Body of pancreas (tissue), 4 donors: ENCODE measurements around the gene GPRIN3. TPM values are rescaled to one million over a fixed set of nuclear protein-coding genes. Genes with fewer than 3 reads are reported as not detected.
A peak's percentile ranks its signal among the peaks of the same experiment; 100 is the strongest.

Experiments used
- ATAC-seq: fragments of 150-250 bp; one replicate; pipeline ENCODE4 v1.9.1; 2016
- DNase-seq, 4 donors: peaks; one replicate each; pipeline ENCODE4 v3.0.0-alpha.2; 2019
- H3K27ac ChIP-seq, 4 donors: fragments of 200-600 bp; sonication (generic); 1 replicate in 3 of 4; 2 replicates in 1 of 4; pipeline versions ENCODE4 v1.5.1 to v1.6.1; 2016 to 2019; ENCODE audit warnings: mild to moderate bottlenecking in 1 of 4, mixed read lengths in 1 of 4, moderate library complexity in 1 of 4
- H3K27me3 ChIP-seq, 2 donors: fragments of 200-600 bp; sonication (generic); one replicate each; pipeline ENCODE4 v1.6.0; 2016; ENCODE audit warnings: mild to moderate bottlenecking in 1 of 2
- H3K36me3 ChIP-seq, 2 donors: fragments of 200-600 bp; sonication (generic); replicated peaks in 1 of 2; 2 replicates each; pipeline ENCODE4 v1.5.1; 2016; ENCODE audit warnings: low read depth in 2 of 2; ENCODE audit not compliant: insufficient read depth in 1 of 2
- H3K4me1 ChIP-seq: fragments of 200-600 bp; sonication (generic); one replicate; pipeline ENCODE4 v1.6.0; 2016
- H3K4me3 ChIP-seq, 2 donors: fragments of 200-600 bp; sonication (generic); 1 replicate in 1 of 2; 2 replicates in 1 of 2; pipeline ENCODE4 v1.5.1; 2016 to 2019
- H3K9me3 ChIP-seq, 3 donors: fragments of 200-600 bp; sonication (generic); 1 replicate in 2 of 3; 2 replicates in 1 of 3; pipeline ENCODE4 v1.5.1; 2016
- POLR2A ChIP-seq, 3 donors: fragments of 450-650 bp; IDR thresholded peaks; one replicate each; pipeline ENCODE4 v1.6.1; 2016; ENCODE audit warnings: antibody characterized with exemption in 3 of 3, mild to moderate bottlenecking in 2 of 3
- WGBS, 2 donors: methylation state at CpG; one replicate each; pipeline ENCODE4 v1.1.5; 2017; 5-methylcytosine and 5-hydroxymethylcytosine counted together
- intact Hi-C: fragments of 100-400 bp; cut with DNase I; formaldehyde crosslinking; loops from one replicate; pipeline ENCODE4 v1.15.1; 2023
- total RNA-seq, 2 donors: library from RNA; depleted of rRNA; stranded (reverse); fragments of >200 nt; gene quantifications; one replicate each; pipeline ENCODE4 v1.1.0, GENCODE V29; 2016
- TF ChIP-seq, protein P1 (sequence below), 7 experiments: fragments of 450-650 bp in 4 of 7; fragments of 200-600 bp in 3 of 7; sonication (generic) in 3 of 7; IDR thresholded peaks; one replicate each; pipeline ENCODE4 v1.5.1; 2016 to 2019; ENCODE audit warnings: antibody characterized with exemption in 7 of 7

The GPRIN3 gene
- total RNA-seq, 2 donors from 2014 or later, result 5.3 to 9.3 TPM

- DNase-seq (no peak), ATAC-seq (no peak)
- H3K27me3 ChIP-seq, result no peaks in the 10 kb centered on the region
- H3K27ac ChIP-seq, result no peak overlapping the region
- TF ChIP-seq POLR2A (IDR thresholded peaks at IDR 0.05), result no peak
- TF ChIP-seq, protein P1, sequence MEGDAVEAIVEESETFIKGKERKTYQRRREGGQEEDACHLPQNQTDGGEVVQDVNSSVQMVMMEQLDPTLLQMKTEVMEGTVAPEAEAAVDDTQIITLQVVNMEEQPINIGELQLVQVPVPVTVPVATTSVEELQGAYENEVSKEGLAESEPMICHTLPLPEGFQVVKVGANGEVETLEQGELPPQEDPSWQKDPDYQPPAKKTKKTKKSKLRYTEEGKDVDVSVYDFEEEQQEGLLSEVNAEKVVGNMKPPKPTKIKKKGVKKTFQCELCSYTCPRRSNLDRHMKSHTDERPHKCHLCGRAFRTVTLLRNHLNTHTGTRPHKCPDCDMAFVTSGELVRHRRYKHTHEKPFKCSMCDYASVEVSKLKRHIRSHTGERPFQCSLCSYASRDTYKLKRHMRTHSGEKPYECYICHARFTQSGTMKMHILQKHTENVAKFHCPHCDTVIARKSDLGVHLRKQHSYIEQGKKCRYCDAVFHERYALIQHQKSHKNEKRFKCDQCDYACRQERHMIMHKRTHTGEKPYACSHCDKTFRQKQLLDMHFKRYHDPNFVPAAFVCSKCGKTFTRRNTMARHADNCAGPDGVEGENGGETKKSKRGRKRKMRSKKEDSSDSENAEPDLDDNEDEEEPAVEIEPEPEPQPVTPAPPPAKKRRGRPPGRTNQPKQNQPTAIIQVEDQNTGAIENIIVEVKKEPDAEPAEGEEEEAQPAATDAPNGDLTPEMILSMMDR (IDR thresholded peaks at IDR 0.05), result no peak
- peaks cover 17% of the 10 kb centered on the region for H3K4me1 ChIP-seq
- intact Hi-C loops, result no loop called here
- H3K4me3 ChIP-seq, result no peak overlapping the region
- 91 to 94% methylated on average over 3 of the region's 3 CpGs for WGBS, 2 donors
- no peaks in the 10 kb centered on the region for H3K9me3 ChIP-seq
- H3K36me3 ChIP-seq, result no peaks in the 10 kb centered on the region
Observed at GRCh38 chr4:89284828-89285227, 22.8 kb downstream of the GPRIN3 start.

DNA sequence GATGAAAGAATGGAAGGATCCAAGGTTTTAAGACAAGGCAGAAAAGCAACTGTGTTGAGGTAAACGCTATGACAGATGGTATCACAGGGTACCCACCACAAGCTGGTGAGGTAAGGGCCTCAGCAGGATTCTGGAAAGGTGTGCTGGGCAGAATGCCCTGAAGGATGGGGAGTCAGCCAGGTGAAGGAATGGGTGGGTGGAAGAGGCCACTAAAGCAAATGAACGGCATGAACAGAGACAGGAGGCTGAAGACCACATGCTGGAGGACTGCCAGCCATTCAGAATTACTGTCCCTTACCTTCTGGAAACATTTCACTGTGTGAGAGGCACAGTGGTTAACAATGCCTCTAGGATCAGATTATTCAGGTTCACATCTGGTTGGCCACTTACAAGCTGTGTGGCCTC lies 23.6 kb downstream of the GPRIN3 start:
- TF ChIP-seq POLR2A (IDR thresholded peaks at IDR 0.05), result no peak
- TF ChIP-seq, protein P1 (IDR thresholded peaks at IDR 0.05), result no peak
- DNase-seq (no peak), ATAC-seq (no peak)
- H3K4me3 ChIP-seq, result no peak overlapping the region
- peaks cover 23% of the 10 kb centered on the region for H3K4me1 ChIP-seq
- intact Hi-C loops, result no loop called here
- H3K36me3 ChIP-seq, result no peaks in the 10 kb centered on the region
- 87 to 88% methylated on average over 2 of the region's 2 CpGs for WGBS, 2 donors
- no peaks in the 10 kb centered on the region for H3K27me3 ChIP-seq
- peak overlapping the region in 1 of 4 donors; percentile 13 for H3K27ac ChIP-seq
- H3K9me3 ChIP-seq, result no peaks in the 10 kb centered on the region

DNA sequence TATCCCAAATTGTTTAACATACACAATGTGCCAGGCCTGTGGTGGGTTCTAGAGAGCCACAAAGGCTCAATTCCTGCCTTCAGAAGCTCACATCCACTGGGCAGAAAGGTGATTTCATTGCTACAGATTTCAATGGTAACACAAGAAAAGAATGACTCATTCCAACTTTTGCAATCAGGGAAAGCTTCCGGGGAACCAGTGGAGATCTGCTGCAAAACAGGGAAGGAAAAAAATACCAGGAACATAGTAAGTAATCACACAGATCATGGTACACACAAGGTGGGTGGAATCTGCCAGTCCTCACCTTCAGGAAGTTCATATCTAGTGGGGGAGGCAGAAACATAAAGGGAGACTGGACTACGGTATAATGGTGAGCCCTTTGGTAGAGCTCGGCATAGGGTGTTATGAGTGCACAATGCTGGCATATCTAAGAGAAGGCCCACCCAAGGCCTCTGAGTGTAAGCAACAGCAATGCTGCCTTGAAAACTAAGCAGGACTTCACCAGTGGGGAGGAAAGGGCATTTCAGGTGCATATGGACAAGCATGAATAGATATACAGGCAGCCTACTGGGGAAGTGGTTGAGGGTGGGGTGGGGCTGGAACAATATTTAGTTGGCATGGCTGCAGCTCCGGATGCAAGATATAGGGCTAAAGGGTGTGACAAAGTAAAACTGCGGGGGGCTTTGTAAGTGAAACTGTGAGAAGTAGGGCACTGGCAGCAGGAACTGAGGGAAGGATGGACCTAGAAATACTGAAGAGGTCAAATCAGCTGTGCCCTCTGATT lies 24.2 kb downstream of the GPRIN3 start:
- Histone ChIP-seq H3K4me1 (peaks cover 27% of the 10 kb centered on the region), H3K9me3 (no peaks in the 10 kb centered on the region), H3K27ac (peak overlapping the region in 3 of 4 donors; percentile 42 to 79 (median 54)), H3K4me3 (no peak overlapping the region), H3K27me3 (no peaks in the 10 kb centered on the region), H3K36me3 (no peaks in the 10 kb centered on the region)
- peak in 2 of 4 donors; percentile 15 to 31 for DNase-seq
- 84 to 86% methylated on average over 5 of the region's 5 CpGs for whole genome bisulfite sequencing, 2 donors
- peak; percentile 60 for ATAC-seq
- intact Hi-C loops, result no loop called here
- TF ChIP-seq, protein P1 (IDR thresholded peaks at IDR 0.05), result no peak
- TF ChIP-seq POLR2A (IDR thresholded peaks at IDR 0.05), result no peak

- no peak for DNase-seq
- H3K27ac ChIP-seq, result no peak overlapping the region
- intact Hi-C loops, result no loop called here
- TF ChIP-seq, protein P1 (IDR thresholded peaks at IDR 0.05), result no peak
- TF ChIP-seq POLR2A (IDR thresholded peaks at IDR 0.05), result no peak
- peaks cover 40% of the 10 kb centered on the region for H3K4me1 ChIP-seq
- H3K36me3 ChIP-seq, result no peaks in the 10 kb centered on the region
- H3K27me3 ChIP-seq, result no peaks in the 10 kb centered on the region
- no peak for ATAC-seq
- 47 to 54% methylated on average over 4 of the region's 4 CpGs for WGBS, 2 donors
- H3K9me3 ChIP-seq, result no peaks in the 10 kb centered on the region
- no peak overlapping the region for H3K4me3 ChIP-seq
Observed at GRCh38 chr4:89279385-89279784, 28.2 kb downstream of the GPRIN3 start.

DNA sequence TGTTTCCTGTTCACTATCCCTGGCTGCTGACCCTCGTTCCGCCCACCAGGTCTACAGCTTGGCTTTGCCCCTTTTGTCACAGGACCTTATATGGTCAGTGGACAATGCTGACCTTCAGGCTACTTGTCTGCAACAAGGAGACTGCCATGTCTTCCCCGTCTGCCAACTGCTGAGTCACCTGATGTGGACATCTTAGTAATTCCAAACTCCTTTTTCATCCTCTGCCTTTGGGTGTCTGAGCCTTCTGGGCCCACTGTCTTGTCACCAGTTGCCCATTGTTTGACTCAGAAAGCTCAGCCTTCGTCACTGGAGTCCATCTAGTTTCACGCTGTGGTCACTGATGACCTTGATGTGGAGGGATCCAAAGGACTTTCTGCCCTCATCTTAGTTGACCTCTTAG lies 30.2 kb downstream of the GPRIN3 start:
- Histone ChIP-seq H3K36me3 (no peaks in the 10 kb centered on the region), H3K27me3 (no peaks in the 10 kb centered on the region), H3K4me1 (peaks cover 37% of the 10 kb centered on the region), H3K27ac (no peak overlapping the region), H3K4me3 (no peak overlapping the region), H3K9me3 (no peaks in the 10 kb centered on the region)
- intact Hi-C loops, result no loop called here
- 89 to 90% methylated on average over 5 of the region's 5 CpGs for WGBS, 2 donors
- no peak for DNase-seq
- TF ChIP-seq, protein P1 (IDR thresholded peaks at IDR 0.05), result no peak
- no peak for TF ChIP-seq POLR2A (IDR thresholded peaks at IDR 0.05)
- no peak for ATAC-seq
